ENCODE measurements around the gene DLG1.

The DLG1 gene

DNA sequence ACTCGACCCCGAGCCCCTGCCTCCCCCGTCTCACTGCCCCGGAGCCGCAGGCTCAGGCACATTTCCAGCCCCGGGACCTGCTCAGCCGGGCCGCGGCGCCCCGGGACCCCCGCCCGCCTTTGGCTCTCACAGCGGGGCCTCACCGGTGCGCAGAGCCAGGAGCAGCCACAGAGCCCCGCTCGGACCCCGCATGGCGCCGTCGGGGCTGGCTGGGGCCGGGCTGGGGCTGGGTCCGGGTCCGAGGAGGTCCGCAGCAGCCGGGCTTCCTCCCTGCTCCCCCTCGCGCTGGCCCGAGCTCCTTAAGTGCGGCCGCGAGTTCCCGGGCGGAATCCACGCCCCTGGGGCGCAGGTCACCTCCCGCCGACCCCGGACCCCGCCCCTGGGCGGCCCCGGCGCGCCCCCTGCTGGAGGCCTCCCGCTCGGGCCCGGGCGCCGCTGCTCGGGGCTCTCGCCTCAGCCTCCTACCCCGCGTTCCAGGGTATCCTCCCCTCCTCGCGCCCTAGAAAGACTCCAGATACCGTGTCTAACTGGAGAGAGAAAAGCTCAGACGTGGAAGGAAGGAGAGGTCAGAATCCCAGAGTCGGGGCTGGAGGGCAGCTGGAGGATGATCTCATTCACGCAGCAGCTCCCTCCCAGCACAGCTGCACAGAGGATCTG, 268.8 kb downstream of the DLG1 start, which contains the start of gene MELTF:
Gene MELTF (minus strand): TSS at position 307 of the 657 bp plus-strand sequence. CDS start 115 bp downstream, at position 192.
- DNase-seq (ENCODE audit: low spot score): no peak

DNA sequence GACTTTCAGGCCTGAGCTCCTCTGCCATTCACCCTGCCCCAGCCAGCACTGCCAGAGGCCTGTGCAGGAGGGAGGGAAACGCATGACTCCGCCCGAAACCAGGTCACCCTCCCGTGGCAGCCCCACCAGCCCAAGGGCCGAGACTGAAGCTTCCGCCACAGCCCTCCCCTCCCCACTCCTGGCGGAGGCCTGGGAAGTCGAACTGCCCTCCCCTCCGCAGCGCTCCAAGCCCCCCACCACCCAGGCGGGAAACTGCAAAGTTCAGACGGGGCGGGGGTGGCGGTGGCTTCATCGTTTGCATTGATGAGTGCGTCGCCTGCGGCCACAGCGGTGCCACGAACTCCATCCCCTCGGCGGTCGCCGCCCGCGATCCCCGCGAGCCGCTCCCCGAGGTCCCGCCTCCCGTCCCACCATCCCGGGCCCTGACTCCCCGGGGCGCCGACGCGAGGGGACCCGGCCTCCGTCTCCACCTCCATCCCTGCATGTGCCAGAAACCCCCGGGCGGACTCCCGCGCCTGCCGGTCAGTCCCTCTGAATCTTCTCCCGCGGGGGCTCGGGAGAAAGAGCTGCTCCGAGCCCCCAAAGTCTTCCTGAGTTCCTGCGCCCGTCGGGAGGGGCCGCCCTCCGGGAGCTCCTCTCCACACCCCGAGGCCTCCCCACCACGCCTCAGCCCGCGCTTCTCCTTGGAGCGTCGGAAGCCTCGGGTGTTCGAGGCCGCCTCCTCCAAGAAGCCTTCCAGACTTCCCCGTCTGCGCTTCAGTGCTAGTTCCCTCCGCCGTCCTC, 269.5 kb downstream of the DLG1 start:
- DNase-seq (ENCODE audit: low spot score): no peak

DNA sequence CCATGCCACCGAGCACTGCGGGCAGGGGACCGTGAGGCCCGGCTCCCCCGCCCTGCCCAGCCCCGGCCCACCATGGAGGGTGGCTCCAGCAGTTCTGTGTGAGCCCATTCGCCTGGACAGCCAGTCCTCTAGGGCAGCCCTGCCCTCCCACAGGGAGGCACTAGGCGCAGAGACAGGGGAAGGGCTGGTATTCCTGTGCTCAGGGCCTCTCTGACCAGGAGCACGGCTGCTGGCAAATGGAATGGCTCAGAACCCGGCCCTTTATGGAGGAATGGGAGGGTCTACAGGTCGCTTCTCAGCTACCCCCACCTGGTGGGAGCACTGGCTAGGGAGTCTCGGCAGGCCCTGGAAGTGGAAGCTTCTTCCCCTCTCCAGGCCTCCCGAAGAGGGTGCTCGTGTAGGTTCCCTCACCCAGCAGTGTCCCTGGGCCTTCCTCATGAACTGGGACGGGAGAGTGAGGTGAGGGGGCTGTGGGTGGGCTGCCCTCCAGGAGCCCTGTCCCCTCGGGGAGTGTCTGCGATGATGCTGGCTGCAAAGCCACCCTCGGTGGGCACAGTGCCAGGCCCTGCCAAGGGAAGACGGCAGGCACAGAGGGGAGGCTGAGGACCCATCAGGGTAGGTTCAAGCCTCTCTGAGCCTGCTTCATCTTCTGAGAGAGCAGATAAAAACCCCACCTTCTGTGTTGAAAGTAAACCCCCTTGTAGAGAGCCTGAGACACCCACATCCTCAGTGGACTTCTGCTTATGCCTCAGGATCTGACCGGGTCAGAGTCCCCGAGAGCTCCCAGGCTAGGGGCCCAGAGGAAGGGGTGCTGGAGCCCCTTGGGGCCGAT, 270.3 kb downstream of the DLG1 start:
- no peak for DNase-seq (ENCODE audit: low spot score)

DNA sequence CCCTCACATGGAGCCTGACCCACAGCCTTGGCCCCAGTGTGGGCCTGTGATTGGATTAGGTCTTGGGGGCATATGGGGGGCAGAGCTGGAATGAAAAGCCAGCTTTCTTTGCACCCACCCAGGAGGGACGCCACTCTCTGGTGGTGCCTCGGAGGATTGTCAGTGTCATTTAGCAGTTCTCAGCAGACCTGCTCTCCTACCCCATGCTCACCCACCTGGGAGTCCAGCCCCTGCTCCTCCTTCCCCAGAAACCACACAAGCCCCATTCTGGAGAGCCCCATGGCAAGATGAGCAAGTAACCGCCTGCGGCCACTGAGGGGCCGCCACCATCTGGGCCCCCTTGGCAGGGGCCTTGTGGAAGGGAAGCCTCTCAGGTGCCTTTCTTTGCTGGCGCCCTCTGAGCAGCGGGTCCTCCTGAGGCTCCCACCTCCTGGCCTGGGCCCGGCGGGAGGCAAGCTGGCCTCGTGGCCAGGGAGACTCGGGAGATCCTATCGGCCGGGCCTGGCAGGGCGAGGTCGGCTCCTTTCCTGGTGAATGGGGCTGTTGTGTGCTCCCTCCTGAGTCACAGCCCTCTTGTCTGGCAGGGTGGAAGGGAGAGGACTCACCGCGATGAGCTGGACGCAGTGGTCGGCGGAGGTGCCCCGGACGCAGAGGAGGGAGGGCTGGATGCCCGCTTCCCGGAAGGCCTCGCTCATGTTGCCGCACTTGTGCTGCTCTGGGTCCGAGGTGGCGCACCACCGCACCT, 271.1 kb downstream of the DLG1 start:
- DNase-seq (ENCODE audit: low spot score): no peak

DNA sequence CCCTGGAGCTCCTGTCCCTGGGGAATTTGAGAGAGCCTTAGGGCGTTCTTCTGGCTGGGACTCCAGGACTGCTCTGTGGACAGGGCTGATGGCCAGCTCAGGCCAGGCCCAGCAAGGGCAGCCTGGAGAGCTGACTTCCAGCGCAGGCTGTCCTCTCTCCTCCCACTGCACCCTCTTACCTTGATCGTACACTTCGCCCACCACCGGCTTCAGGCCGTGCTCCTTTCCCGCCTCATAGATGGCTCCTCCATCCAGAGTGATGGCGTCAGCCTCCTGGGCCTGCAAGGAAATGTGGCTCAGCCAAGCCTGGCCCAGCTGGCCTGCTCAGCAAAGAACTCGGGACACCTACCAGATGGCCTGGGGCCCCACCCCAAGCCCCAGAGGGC, 271.9 kb downstream of the DLG1 start:
- no peak for DNase-seq (ENCODE audit: low spot score)

DNA sequence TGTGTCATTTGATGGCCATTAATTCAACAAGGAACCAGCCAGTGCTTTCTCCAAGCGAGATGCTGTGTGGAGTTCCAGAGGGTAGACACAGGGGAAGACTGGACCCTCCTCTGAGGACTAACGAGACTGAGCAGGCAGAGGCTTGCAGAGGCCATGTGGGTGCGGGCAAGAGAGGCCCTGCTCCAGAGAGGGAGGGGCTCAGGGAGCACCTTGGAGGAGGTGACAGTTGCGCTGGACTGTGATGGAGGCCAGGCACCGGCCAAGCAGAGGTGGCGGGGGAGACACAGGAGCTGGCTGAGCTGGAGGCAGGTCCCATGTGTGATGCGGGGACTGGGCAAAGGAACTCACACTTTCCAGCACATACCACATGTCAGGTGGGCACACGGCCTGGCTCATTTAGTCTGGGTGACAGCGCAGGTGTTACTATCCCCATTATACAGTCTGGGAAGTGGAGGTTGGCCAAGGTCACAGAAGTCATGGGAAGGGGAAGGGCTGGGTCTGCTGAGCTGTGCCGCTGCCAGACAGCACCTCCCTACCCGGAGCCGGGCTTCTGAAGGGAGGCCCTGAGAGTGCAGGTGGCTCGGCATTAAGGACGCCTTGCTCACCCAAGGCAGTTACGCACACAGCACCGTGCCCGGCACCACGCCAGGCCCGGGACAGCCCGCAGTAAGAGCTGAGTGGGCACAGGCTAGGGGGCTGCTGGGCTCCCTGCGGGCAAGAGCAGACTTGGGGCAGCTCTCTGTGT, 272.5 kb downstream of the DLG1 start:
- DNase-seq (ENCODE audit: low spot score): no peak

DNA sequence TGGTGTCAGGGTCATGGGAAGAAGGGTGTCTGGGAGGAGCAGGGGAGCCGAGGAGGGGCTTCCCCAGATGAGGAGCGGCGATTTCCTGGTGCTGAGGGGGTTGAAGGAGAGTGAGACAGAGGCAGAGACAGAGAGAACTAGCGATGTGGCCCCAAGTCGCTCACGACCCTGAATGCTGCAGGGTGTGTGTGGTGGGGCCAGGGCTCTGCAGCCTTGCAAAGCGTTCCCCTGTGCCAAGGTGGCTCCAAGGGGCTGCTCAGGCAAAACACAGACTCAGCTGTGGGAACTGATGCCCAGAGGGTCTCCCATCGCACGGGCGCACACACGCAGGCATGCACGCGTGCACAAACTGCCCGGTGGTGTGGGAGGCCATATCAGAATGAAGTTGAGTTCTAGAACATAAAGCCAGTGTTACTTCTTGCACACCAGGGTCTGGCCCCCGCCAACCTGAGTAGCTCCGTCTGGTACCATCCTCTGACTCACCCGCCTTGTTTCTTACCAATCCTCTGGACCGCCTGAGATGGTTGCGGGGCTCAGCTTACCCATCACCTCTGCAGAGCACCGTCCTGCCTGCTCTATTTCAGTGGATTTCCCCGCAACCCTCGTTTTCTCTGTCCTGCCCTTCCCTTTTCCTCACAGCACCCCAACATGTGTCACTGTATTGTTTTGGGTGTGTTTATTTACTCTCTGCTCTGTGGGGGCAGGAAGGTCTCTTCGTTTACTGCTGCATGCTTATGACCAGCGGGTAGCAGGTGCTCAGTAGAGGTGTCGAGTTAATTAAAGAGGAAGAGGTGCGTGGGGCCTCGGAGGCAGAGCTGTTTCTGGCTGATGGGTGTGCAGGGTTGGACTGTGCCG, 273.3 kb downstream of the DLG1 start:
- DNase-seq (ENCODE audit: low spot score): no peak

DNA sequence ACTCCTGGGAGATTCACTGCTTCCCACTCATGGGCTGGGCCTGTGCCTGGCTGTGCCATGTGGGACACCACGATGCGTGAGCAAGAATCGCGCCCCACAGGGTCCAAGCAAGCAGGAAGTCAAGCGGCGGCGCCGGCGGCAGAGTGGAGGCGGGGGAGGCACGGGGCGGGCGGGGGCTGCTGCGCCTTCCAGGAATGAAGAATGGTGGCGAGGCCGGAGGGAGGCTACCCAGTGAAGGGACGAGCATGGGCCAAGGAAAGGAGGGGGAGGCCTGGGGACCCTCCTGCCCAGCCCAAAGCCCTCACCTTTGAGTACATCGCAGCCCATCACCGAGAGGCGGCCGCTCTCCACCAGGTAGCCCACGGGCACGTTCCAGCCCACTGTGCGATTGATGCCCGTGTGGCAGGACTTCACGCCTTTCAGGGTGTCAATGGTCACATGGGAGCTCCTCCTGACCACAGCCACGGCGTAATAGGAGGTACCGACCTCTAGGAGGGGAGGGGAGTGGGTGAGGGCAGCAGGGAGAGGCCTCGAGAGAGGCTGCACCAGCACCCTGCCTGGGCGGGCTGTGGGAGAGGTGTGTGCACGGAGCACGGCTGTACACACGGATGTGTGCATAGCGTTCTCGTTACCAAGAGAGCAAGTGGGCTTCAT, 274.3 kb downstream of the DLG1 start:
- DNase-seq (ENCODE audit: low spot score): no peak

DNA sequence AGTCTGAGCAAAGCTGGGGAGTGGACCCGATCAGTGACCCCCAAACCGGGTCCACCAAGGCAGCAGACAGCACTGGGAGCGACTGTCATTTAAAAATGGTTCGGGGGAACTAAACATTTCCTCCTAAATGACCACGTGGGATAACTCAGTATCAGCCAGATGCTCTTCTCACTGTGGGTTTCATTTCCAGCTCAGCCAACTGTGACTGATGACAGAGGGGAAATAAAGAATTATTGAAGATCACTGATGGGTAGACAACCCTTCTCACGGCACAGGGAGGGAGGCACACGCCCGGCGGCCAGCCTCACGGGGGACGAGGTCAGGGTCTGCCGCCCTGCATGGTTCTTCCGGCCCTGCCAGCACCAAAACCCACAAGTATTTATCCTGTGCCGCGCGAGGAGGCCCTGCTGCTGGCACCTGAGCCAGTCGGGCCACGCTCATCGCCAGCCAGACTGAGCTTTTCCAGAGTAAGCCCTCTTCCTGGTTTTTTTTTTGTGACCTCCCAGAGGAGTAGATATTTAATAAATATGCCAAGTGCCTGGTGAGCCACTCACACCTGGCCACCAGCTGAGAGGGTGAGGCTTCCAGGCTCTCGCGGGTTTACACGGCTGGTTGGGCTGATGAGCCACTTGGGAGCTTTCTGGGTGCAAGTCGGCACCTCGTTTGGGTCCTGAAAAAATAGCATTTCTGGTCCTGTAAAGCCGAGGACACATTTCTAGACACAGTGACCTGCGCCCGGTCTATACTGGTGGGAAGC, 275.0 kb downstream of the DLG1 start:
- no peak for DNase-seq (ENCODE audit: low spot score)

DNA sequence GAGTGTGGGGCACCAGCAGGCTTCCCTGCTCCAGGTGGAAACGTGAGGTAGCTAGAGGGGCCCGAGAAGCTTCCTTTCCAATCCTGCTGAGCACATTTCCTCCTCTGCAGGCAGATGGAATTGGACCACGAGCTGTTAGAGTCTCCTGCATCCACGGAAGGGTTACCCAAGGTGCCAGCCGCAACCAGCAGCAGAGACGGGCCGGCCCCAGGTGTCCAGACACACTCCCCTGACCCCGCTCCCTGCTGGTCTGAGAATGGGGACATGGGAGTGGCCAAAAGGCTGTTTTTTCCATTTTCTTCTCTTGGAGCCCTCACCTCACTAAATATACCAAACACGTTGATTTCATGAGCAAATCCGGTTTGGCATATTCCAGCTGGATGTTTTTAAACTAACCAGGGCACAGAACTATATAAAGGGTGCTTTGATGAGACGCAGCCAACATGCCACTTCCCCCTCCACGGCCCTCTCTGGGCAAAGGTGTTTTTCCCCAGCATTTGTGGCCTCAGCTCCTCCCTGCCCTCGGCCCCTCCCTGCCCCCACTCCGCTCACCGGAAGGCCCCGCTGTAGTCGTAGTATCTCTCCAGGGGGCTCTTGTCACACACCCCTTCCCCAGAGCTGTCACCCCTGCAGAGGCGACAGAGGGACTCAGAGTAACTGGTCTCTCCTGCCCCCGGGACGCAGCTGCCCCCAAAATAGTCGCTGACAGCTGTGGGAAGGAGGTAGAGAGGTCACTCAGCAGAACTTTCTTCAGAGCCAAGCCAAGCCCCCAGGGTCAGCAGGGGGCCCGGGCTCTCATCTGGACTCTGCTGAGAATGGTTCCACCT, 275.8 kb downstream of the DLG1 start:
- DNase-seq (ENCODE audit: low spot score): no peak

DNA sequence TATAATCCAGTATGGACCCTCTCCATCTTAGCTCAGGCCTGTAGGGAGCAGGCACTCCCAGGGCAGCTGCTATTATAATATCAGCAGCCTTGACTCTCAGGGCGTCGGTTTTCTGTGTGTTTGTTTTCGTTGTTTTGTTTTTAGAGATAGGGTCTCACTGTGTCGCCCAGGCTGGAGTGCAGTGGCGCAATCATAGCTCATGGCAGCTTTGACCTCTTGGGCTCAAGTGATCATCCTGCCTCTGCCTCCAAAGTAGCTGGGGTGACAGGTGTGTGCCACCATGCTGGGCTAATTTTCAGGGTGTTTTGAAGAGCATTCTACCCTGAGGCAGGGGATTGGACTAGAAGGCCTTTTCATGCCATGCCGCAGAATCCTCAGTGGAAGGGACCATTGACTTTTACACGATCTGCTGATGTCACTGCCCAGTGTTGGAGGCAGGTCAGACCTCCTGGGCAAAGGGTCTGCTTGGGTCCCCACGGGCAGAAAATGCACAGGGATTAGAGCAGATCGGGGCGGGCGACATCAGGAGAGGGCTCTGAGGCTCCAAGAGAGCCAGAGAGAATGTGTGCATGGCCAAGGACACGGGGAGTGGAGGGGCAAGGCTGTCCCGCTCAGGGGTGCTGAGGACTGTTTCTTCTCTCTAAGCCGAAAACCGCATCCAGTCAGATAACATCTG, 276.5 kb downstream of the DLG1 start:
- no peak for DNase-seq (ENCODE audit: low spot score)

DNA sequence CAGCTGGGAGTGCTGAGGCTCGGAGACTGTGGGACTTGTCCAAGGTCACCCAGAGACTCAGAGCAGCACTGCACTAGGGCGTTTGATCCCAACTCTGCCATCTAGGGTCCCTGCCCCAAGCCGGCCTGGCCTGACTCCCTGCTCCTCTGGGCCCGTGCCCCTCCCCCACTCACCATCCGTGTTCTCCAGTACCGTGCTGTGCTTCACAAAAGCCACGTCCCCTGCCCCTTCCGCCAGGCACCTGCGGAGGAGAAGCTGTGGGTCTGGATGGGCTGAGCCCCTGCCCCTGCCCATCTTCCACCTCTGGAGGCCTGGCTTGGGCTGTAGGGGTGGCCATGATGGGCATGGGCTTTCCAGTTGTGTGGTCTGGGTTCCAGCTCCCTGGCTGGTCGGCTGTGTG, 277.2 kb downstream of the DLG1 start:
- DNase-seq (ENCODE audit: low spot score): no peak

DNA sequence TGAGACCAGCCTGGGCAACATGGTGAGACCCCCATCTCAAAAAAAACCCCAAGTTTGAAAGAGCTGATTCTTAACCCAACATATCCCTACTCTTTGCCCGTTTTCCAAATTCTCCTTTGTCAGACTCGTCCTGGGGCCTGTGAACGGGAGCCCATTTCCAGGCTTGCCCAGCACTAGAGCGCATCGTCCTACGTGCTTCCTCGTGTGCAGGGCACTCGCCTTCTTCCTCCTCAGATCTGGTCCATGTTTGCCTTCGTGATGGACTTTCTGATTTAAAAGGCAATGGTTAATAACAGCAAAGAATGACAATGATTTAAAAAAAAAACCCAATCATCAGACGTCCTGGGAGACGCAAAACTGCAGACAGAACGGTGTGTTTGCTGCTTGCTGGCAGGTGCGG, 278.9 kb downstream of the DLG1 start:
- DNase-seq (ENCODE audit: low spot score): no peak

DNA sequence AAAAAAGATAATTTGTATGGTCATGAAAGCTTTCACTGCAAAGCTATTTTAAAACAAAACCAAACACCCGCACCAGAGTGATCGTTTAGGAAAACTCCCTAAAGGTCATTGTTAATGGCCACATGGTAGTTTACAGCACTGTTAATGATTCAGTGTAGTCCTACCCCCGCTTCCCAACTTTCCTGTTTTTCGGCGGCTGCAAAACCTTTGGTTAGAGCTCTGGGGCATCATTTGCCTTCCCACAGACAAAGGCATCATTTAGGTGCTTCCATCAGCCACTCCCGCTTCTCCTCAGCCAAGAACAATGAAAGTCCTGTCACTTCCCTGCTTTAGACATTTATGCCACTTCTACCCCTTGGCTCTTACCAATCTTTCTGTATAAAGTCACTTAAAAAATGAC, 279.4 kb downstream of the DLG1 start:
- DNase-seq (ENCODE audit: low spot score): peak; percentile 86

DNA sequence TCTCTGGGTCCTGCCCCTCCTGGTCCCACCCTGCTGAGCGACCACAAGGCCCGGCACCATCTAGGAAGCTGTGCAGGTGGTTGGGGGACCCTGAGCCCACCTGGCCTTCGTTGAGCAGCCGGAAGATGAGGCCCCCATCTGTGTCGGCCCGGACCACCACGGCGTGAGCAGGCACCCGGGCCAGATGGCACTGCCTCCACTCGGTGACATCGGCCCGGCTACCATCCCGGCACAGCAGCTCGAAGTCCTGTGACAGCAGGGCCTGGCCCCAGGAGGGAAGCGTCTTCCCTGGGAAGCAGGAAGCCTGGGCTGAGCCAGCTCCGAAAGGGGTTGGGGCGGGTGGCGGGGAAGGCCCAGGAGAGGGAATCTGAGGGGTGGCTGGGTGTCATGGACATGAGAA, 281.4 kb downstream of the DLG1 start:
- DNase-seq (ENCODE audit: low spot score): no peak

DNA sequence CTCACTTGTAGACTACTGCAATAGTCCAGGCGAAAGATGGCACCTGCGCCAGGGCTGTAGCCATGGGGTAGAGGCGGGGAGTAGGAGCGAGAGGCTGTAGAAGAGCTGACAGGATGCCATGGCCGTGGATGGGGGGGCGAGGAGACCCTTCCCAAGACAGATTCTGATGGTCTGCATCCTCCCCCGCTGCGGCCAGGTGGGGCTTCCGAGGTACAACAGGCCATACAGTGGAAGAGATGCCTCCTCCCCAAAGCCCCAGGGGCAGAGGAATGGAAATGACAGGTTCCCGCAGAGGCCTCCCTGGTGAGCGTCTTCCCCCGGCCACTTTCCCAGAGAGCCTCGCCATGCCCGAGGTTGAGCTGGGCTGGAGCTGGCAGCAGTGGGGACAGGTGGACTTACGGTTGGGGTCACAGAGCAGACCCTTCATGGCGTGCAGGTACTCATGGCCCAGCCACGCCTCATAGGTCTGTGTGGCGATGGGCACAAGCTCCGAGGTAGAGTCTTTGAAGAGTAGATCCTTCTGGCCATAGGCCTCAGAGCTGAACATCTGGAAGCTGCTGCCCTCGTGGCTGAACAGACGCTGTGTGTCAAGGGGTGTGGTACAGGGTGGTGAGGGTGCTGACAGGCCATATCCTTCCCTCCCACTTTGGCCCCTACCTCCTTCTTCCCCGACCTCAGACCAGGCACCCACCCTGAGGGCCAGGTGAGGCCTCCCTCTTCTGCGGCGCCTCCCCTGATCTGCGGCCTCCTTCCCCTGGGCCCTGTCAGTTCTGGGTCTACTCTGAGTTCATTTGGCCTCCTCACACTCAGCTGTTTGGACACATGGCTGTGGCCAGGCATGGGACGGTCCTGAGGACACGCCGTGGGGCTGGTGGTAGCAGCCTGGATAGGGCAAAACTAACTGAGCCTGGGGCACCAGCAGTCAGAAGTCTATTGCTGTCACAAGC, 282.3 kb downstream of the DLG1 start:
- no peak for DNase-seq (ENCODE audit: low spot score)
